Central memory CD8-positive, alpha-beta T cell (primary cell): ENCODE results near the gene MPZL1.
"Not testable (repeated sequence)": the region's sequence is repeated elsewhere in the genome, so short reads cannot be mapped to it uniquely, and the experiment has no call there.

Source experiments
- ATAC-seq: fragments of 150-1000 bp; cut with Tn5 transposase; replicated peaks from 2 replicates; pipeline ENCODE4 v1.10.0; 2022; ENCODE audit warnings: mild to moderate bottlenecking, moderate FRiP score, moderate number of reproducible peaks; ENCODE audit not compliant: poor library complexity, severe bottlenecking; ENCODE audit errors: extremely low read depth
- DNase-seq, 2 donors: peaks; one replicate each; pipeline ENCODE4 v3.0.0; 2021; ENCODE audit warnings: low spot score in 2 of 2
- H3K27ac Mint-ChIP-seq: one replicate; pipeline ENCODE4 v1.8.0; 2022; ENCODE audit warnings: low read depth, mild to moderate bottlenecking, moderate library complexity, mixed read lengths
- H3K27me3 Mint-ChIP-seq: one replicate; pipeline ENCODE4 v1.8.0; 2022; ENCODE audit warnings: mixed read lengths
- H3K36me3 Mint-ChIP-seq: one replicate; pipeline ENCODE4 v1.8.0; 2022; ENCODE audit warnings: mild to moderate bottlenecking, moderate library complexity, mixed read lengths; ENCODE audit not compliant: insufficient read depth
- H3K4me1 Mint-ChIP-seq: one replicate; pipeline ENCODE4 v1.8.0; 2022; ENCODE audit warnings: mixed read lengths
- H3K4me3 Mint-ChIP-seq: one replicate; pipeline ENCODE4 v1.8.0; 2022; ENCODE audit warnings: mild to moderate bottlenecking, moderate library complexity, mixed read lengths
- H3K9me3 Mint-ChIP-seq: one replicate; pipeline ENCODE4 v1.8.0; 2022; ENCODE audit warnings: mixed read lengths

The MPZL1 gene

DNA sequence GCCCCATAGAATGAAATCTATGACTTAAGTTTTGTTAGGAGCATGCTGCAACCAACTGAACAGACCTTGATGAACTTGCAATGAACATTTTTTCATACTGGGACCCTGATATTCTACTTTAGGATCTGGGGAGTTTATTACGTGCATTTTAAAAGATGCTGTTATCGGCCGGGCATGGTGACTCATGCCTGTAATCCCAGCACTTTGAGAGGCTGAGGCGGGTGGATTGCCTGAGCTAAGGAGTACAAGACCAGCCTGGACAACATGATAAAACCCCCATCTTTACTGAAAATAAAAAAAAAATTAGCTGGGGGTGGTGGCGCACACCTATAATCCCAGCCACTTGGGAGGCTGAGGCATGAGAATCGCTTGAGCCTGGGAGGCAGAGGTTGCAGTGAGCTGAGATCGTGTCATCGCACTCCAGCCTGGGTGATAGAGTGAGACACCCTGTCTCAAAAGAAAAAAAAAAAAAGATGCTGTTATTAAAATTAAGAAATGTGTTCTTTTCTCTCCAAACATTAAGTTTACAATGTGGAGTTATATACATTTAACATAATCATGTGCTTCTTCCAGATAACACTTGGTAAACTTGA is 7.1 kb downstream of the MPZL1 start:
- peaks cover 8% of the 10 kb centered on the region for H3K4me1 Mint-ChIP-seq
- H3K27ac Mint-ChIP-seq, result no peak overlapping the region
- no peak overlapping the region for H3K4me3 Mint-ChIP-seq
- H3K36me3 Mint-ChIP-seq, result peaks cover 2% of the 10 kb centered on the region
- DNase-seq (no peak), ATAC-seq (no peak)
- no peaks in the 10 kb centered on the region for H3K9me3 Mint-ChIP-seq
- H3K27me3 Mint-ChIP-seq, result no peaks in the 10 kb centered on the region

DNA sequence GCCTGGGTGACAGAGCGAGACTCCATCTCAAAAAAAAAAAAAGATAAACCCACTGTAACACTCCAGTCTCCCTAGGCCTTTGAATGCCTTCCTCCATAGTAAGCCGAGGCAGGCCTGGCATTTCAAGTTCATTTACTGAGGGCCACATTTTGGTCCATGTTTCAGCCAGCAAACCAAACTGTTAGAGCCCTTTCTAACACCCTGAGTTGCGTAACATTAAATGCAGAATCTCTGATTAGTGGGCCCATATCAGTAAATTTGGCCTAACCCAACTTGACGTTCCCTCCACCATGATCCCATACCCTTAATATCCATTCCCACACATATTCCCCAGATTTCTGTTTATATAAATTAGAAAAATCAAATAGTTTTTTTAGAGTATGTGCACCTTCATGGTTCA is 12.4 kb downstream of the MPZL1 start:
- Mint-ChIP-seq H3K27ac (no peak overlapping the region), H3K4me3 (no peak overlapping the region), H3K4me1 (no peaks in the 10 kb centered on the region), H3K9me3 (no peaks in the 10 kb centered on the region), H3K36me3 (peaks cover 2% of the 10 kb centered on the region), H3K27me3 (no peaks in the 10 kb centered on the region)
- no peak for ATAC-seq
- DNase-seq, result no peak

DNA sequence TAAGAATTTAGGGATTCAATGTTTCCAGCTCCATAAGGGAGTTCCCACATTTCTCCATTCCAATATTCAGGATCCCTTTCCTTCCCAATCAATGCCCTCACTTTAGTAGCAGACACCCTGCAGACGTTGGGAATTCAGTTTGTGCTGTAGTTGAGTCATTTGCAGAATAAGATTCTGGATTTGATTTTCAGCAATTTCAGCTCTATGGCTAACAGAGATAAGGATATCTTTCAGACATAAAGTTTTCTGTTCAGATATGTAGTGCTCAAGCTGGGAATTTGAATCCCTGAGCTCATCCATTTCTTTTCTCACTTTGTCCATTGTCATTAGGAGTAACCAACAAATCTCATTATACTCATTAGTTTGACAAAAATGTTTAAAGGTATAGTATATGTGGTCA is 13.1 kb downstream of the MPZL1 start:
- no peaks in the 10 kb centered on the region for H3K27me3 Mint-ChIP-seq
- H3K9me3 Mint-ChIP-seq, result no peaks in the 10 kb centered on the region
- ATAC-seq (no peak), DNase-seq (no peak)
- H3K36me3 Mint-ChIP-seq, result no peaks in the 10 kb centered on the region
- H3K27ac Mint-ChIP-seq, result no peak overlapping the region
- H3K4me1 Mint-ChIP-seq, result no peaks in the 10 kb centered on the region
- no peak overlapping the region for H3K4me3 Mint-ChIP-seq

DNA sequence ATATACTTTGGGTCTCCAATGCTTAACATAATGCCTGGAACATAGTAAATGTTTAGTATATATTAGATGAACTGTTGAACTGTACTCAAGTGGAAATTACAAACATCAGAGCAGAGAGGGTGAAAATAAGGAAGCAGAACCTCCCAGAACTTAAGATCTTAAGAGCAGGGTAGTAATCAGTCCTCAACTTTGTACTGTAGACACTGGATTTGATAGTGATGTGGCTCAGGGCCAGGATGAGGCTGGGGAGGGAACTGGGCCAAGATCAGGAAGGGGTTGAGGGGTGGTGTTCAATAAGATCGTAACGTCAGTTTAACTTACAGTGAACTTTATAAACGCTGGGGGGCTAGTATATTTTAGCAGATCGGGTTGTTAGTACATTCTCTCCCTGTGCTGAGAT is 15.4 kb downstream of the MPZL1 start:
- no peaks in the 10 kb centered on the region for H3K27me3 Mint-ChIP-seq
- H3K4me1 Mint-ChIP-seq, result no peaks in the 10 kb centered on the region
- no peak overlapping the region for H3K4me3 Mint-ChIP-seq
- no peaks in the 10 kb centered on the region for H3K36me3 Mint-ChIP-seq
- no peak overlapping the region for H3K27ac Mint-ChIP-seq
- ATAC-seq (no peak), DNase-seq (no peak)
- no peaks in the 10 kb centered on the region for H3K9me3 Mint-ChIP-seq

DNA sequence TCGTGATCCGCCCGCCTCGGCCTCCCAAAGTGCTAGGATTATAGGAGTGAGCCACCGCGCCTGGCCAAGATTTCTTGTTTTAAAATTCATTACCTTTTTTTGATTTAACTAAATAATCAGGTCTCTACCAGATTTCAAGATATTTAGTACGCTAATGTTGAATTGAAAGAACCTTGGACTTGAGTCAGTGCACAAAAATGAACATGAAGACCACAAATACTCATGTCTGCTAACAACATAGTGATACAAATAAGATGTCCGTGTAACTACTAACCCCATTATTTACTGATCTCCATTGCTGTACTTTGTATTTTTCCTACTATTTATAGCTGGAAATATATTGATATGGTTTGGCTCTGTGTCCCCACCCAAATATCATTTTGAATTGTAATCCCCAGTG is 16.4 kb downstream of the MPZL1 start:
- H3K4me3 Mint-ChIP-seq, result no peak overlapping the region
- no peaks in the 10 kb centered on the region for H3K4me1 Mint-ChIP-seq
- DNase-seq, result no peak
- no peak for ATAC-seq
- no peaks in the 10 kb centered on the region for H3K36me3 Mint-ChIP-seq
- no peak overlapping the region for H3K27ac Mint-ChIP-seq
- H3K9me3 Mint-ChIP-seq, result no peaks in the 10 kb centered on the region
- H3K27me3 Mint-ChIP-seq, result no peaks in the 10 kb centered on the region

DNA sequence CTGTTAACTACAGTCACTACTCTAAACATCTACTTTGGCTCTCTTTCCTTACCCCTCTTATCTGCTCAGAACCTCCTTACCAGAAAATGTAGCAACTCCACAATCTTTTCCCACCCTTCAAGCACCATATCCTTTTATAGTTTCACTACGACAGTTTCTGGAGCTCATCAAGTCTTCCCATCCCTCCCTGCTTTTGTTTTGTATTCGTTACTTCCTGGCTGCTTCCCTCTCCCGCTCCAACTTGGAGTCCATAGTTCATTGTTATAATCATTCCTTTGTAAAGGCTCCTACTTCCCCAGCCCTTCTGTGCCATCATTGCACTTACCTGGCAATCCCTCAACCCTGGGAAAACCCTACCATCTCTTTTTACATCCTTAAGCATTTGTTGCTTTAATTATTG is 18.0 kb downstream of the MPZL1 start:
- DNase-seq (no peak), ATAC-seq (no peak)
- Mint-ChIP-seq H3K36me3 (no peaks in the 10 kb centered on the region), H3K4me3 (no peak overlapping the region), H3K27me3 (no peaks in the 10 kb centered on the region), H3K27ac (no peak overlapping the region), H3K4me1 (no peaks in the 10 kb centered on the region), H3K9me3 (no peaks in the 10 kb centered on the region)

DNA sequence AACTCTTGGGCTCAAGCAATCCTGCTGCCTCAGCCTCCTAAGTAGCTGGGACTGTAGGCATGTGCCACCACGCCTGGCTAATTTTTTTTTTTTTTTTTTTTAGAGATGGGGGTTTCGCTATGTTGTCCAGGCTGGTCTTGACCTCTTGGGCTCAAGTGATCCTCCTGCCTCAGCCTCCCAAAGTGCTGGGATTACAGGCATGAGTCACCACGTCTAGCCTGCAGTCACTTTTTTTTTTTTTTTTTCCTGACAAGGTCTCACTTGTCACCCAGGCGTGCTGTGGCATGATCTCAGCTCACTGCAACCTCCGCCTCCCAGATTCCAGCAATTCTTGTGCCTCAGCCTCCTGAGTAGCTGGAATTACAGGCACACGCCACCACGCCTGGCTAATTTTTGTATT is 19.3 kb downstream of the MPZL1 start:
- H3K4me1 Mint-ChIP-seq, ATAC-seq, DNase-seq, H3K27ac Mint-ChIP-seq, H3K36me3 Mint-ChIP-seq, H3K9me3 Mint-ChIP-seq, H3K27me3 Mint-ChIP-seq, H3K4me3 Mint-ChIP-seq: not testable (repeated sequence)

DNA sequence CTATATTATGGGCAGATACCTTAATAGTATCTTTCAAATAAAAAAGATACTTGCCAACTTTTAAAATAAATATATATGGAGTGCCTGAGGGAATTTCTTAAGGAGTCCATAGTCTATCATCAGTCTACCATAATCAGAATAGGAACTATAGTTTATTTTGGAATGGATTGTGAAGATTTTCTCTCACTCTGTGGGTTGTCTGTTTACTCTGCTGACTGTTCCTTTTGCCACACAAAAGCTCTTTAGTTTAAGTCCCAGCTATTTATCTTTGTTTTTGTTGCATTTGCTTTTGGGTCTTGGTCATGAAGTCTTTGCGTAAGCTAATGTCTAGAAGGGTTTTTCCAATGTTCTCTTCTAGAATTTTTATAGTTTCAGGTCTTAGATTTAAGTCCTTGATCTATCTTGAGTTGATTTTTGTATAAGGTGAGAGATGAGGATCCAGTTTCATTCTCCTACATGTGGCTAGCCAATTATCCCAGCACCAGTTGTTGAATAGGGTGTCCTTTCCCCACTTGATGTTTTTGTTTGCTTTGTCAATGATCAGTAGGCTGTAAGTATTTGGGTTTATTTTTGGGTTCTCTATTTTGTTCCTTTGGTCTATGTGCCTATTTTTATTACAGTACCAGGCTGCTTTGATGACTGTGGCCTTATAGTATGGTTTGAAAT is 20.7 kb downstream of the MPZL1 start:
- not testable (repeated sequence) for H3K4me3 Mint-ChIP-seq, ATAC-seq, DNase-seq, H3K27ac Mint-ChIP-seq, H3K36me3 Mint-ChIP-seq, H3K9me3 Mint-ChIP-seq, H3K4me1 Mint-ChIP-seq, H3K27me3 Mint-ChIP-seq

DNA sequence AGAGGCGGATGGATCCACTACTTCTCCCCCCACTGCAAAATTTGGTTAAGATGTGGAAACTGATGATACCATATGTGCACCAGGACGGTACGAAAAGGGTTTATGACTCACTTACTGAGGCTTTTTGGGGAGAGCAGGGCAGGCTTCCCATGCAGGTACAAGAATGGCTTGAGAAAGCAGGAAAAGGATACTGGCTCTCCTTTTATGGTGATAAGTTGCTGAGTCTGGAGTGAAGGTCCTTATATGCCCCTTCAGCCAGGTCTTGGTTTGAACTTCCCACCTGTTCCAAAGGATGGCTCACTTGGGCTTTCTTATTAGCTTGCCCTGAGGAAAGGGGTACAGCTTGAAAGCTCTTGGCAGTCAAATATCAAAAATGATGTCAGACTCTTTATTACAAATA is 23.1 kb downstream of the MPZL1 start:
- H3K27ac Mint-ChIP-seq, result no peak overlapping the region

DNA sequence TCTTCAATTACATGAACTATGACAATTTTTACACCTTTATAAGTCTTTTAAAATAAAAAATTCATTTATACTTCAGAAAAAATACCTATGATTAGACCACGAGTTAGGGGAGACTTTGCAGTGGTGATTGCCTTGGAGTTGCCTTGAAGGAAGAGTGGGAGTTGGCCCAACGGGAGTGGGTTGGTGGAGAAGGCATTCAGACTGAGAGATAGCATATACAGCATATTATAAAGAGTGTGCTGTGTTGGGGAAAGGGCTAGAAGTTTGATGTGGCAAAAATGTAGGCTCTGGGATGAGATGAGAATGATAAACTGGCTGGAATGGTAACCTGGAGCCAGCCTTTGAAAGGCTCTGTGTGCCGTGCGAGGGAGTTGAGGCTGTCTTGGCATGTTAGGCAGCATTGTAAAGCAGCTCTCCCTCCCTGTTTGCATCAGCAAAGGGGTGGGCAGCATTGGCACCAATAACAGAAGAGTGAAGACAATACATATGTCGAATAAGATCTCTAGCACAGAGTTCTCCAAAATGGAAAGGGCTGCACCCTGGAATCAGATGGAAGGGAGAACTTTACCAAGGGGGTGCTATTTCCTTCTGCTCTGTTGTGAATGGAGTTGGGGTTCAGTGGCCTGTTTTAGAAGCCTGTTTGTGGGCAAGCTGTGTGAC is 24.4 kb downstream of the MPZL1 start:
- Mint-ChIP-seq H3K27ac (no peak overlapping the region), H3K36me3 (no peaks in the 10 kb centered on the region), H3K4me3 (no peak overlapping the region)

More for the DNA sequence above, 23.1 kb downstream of the MPZL1 start:
- no peak for ATAC-seq
- no peaks in the 10 kb centered on the region for H3K4me1 Mint-ChIP-seq
- DNase-seq, result no peak
- H3K27me3 Mint-ChIP-seq, result no peaks in the 10 kb centered on the region
- H3K9me3 Mint-ChIP-seq, result no peaks in the 10 kb centered on the region
- no peaks in the 10 kb centered on the region for H3K36me3 Mint-ChIP-seq
- H3K4me3 Mint-ChIP-seq, result no peak overlapping the region

DNA sequence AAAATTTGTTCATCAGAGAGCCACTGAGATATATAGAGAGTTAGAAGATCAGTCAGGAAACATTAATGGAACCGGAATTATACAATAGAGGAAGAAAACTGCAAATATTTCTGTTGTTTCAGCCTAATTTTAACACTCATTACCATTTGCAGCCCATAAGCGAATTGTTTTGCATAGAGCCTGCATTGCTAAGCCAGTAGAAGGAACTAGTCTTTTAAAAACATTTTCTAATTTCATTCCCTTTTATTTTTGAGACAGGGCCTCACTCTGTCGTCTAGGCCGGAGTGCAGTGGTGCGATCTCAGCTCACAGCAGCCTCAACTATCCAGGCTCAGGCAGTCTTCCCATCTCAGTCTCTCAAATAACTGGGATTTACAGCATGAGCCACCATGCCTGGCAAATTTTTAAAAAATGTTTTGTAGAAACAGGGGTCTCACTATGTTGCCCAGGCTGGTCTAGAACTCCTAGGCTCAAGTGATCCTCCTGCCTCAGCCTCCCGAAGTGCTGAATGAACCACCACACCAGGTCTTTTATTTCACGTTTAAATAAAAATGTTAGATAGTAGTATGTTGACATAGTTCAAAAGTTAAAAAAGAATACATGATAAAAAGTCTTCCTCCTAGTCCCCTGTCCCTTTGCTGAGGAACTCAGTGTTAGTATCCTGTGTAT is 25.3 kb downstream of the MPZL1 start:
- Mint-ChIP-seq H3K4me1 (no peaks in the 10 kb centered on the region), H3K27ac (no peak overlapping the region), H3K9me3 (no peaks in the 10 kb centered on the region), H3K4me3 (no peak overlapping the region), H3K27me3 (no peaks in the 10 kb centered on the region), H3K36me3 (no peaks in the 10 kb centered on the region)
- DNase-seq (no peak), ATAC-seq (no peak)

More for the DNA sequence above, 24.4 kb downstream of the MPZL1 start:
- ATAC-seq, result no peak
- DNase-seq, result no peak
- Mint-ChIP-seq H3K9me3 (no peaks in the 10 kb centered on the region), H3K27me3 (no peaks in the 10 kb centered on the region), H3K4me1 (no peaks in the 10 kb centered on the region)

DNA sequence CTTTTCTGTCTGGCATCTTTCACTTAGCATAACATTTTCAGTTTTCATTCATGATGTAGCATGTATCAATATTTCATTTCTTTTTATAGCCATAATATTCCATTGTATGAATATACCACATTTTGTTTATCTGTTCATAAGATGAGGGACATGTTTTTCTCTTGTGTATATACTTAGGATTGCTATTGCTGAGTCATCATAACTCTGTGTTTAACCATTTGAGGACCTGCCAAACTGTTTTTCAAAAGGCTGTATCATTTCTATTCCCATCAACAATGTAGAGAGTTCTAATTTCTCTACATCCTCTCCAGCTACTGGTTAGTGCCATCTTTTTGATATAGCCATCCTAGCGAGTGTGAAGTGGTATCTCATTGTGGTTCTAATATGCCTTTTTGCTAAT is 26.2 kb downstream of the MPZL1 start:
- H3K4me3 Mint-ChIP-seq, result no peak overlapping the region
- H3K27me3 Mint-ChIP-seq, result no peaks in the 10 kb centered on the region
- H3K4me1 Mint-ChIP-seq, result peaks cover 5% of the 10 kb centered on the region

DNA sequence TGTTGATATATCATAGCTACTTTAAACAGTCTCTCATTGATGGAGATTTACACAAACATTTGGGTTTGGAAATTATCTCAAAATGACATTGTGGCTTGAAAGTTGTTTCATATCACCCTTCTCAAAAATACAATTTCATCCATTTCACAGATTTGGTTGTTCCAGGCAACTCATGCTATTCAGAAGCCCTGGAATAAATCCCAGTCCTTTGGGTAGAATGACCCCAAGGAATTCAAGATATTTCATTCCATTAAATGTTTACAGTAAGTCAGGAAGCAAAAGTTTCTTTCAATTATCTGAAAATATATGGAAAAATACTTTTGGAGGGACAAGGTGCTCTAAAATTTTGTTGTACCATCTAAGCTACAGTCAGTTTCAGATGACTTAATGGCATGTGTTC is 27.1 kb downstream of the MPZL1 start:
- no peak for ATAC-seq
- DNase-seq, result no peak
- H3K9me3 Mint-ChIP-seq, result no peaks in the 10 kb centered on the region
- no peak overlapping the region for H3K4me3 Mint-ChIP-seq
- H3K27me3 Mint-ChIP-seq, result no peaks in the 10 kb centered on the region
- H3K27ac Mint-ChIP-seq, result no peak overlapping the region
- H3K4me1 Mint-ChIP-seq, result peaks cover 7% of the 10 kb centered on the region
- H3K36me3 Mint-ChIP-seq, result no peaks in the 10 kb centered on the region

More for the DNA sequence above, 26.2 kb downstream of the MPZL1 start:
- H3K36me3 Mint-ChIP-seq, result no peaks in the 10 kb centered on the region
- DNase-seq (no peak), ATAC-seq (no peak)
- no peaks in the 10 kb centered on the region for H3K9me3 Mint-ChIP-seq
- no peak overlapping the region for H3K27ac Mint-ChIP-seq
